Brain microvascular endothelial cell (primary cell): ENCODE data around the gene COL12A1.

Experiments used
- DNase-seq: peaks from one replicate; pipeline ENCODE4 v3.0.0-alpha.2; 2020
- H3K27ac ChIP-seq: fragments of 250-450 bp; sonication (Bioruptor Pico); 2 replicates; pipeline ENCODE4 v1.5.1; 2020; ENCODE audit warnings: mild to moderate bottlenecking, moderate library complexity
- H3K27me3 ChIP-seq: fragments of 250-450 bp; sonication (Bioruptor Pico); replicated peaks from 2 replicates; pipeline ENCODE4 v1.5.1; 2020; ENCODE audit warnings: mild to moderate bottlenecking
- H3K36me3 ChIP-seq: fragments of 250-450 bp; sonication (Bioruptor Pico); replicated peaks from 2 replicates; pipeline ENCODE4 v1.5.1; 2020; ENCODE audit warnings: mild to moderate bottlenecking
- H3K4me3 ChIP-seq: 2 replicates; pipeline ENCODE4 v1.5.1; 2011; ENCODE audit warnings: low read depth, mild to moderate bottlenecking, control low read depth, low read length, moderate library complexity
- CTCF ChIP-seq: IDR thresholded peaks from 2 replicates; pipeline ENCODE4 v1.5.1; 2011; ENCODE audit warnings: low read depth, mild to moderate bottlenecking, moderate library complexity, low read length, control low read depth, inconsistent platforms; ENCODE audit errors: missing control alignments
- in situ Hi-C: cut with HindIII; loops from 2 replicates; pipeline ENCODE4 v1.10.0; 2017; ENCODE audit warnings: low sequenced_read_pairs, low pct_ligation_motif_present

The COL12A1 gene

GRCh38 chr6:75142721-75143120 lies 63.1 kb downstream of the COL12A1 start:
- Histone ChIP-seq H3K27me3 (no peaks in the 10 kb centered on the region), H3K4me3 (no peak overlapping the region), H3K27ac (peak overlapping the region; percentile 15), H3K36me3 (peaks cover 2% of the 10 kb centered on the region)
- DNase-seq, result no peak
- no peak for TF ChIP-seq CTCF
- in situ Hi-C loops, result no loop called here

GRCh38 chr6:75135876-75136275 lies 70.0 kb downstream of the COL12A1 start:
- Histone ChIP-seq H3K36me3 (peaks cover 14% of the 10 kb centered on the region), H3K27me3 (no peaks in the 10 kb centered on the region), H3K27ac (no peak overlapping the region), H3K4me3 (no peak overlapping the region)
- no peak for DNase-seq
- no peak for TF ChIP-seq CTCF
- in situ Hi-C loops, result no loop called here

- Histone ChIP-seq H3K4me3 (no peak overlapping the region), H3K27me3 (no peaks in the 10 kb centered on the region), H3K27ac (no peak overlapping the region), H3K36me3 (peaks cover 14% of the 10 kb centered on the region)
- DNase-seq, result no peak
- in situ Hi-C loops, result no loop called here
- TF ChIP-seq CTCF, result no peak
Observed at GRCh38 chr6:75135450-75135849, 70.4 kb downstream of the COL12A1 start.

- no peaks in the 10 kb centered on the region for H3K27me3 ChIP-seq
- no peak overlapping the region for H3K27ac ChIP-seq
- H3K4me3 ChIP-seq, result no peak overlapping the region
- in situ Hi-C loops, result no loop called here
- no peak for DNase-seq
- TF ChIP-seq CTCF, result no peak
- peaks cover 13% of the 10 kb centered on the region for H3K36me3 ChIP-seq
Observed at GRCh38 chr6:75130784-75131183, 75.1 kb downstream of the COL12A1 start.

GRCh38 chr6:75128878-75129570 lies 76.8 kb downstream of the COL12A1 start:
- H3K4me3 ChIP-seq, result no peak overlapping the region
- H3K36me3 ChIP-seq, result peaks cover 11% of the 10 kb centered on the region
- no peaks in the 10 kb centered on the region for H3K27me3 ChIP-seq
- TF ChIP-seq CTCF, result no peak
- no peak overlapping the region for H3K27ac ChIP-seq
- DNase-seq, result no peak
- in situ Hi-C loops, result no loop called here

GRCh38 chr6:75126518-75126917 lies 79.3 kb downstream of the COL12A1 start:
- in situ Hi-C loops, result no loop called here

More at GRCh38 chr6:75126518-75126917, 79.3 kb downstream of the COL12A1 start:
- DNase-seq, result no peak
- peaks cover 6% of the 10 kb centered on the region for H3K36me3 ChIP-seq
- no peak overlapping the region for H3K4me3 ChIP-seq
- peak overlapping the region; percentile 66 for H3K27ac ChIP-seq
- no peaks in the 10 kb centered on the region for H3K27me3 ChIP-seq
- TF ChIP-seq CTCF, result no peak
